HepG2 (cell line): ENCODE data around the gene CTCF. TPM values are rescaled to one million over a fixed set of nuclear protein-coding genes. Genes with fewer than 3 reads are reported as not detected.

ENCODE experiments used
- CEBPG ChIP-seq: IDR thresholded peaks from 2 replicates; pipeline ENCODE4 v1.6.1; 2016
- CENPX ChIP-seq: sonication (generic); formaldehyde crosslinking; IDR thresholded peaks from 2 replicates; pipeline ENCODE4 v1.9.0; 2021; ENCODE audit warnings: mild to moderate bottlenecking, missing genetic modification reagents, moderate library complexity
- DMAP1 ChIP-seq: IDR thresholded peaks from 2 replicates; pipeline ENCODE4 v1.6.1; 2016
- KLF6 ChIP-seq: IDR thresholded peaks from 2 replicates; pipeline ENCODE4 v1.8.0; 2016; ENCODE audit warnings: missing biosample characterization, missing genetic modification reagents
- MXI1 ChIP-seq: IDR thresholded peaks from 3 replicates; pipeline ENCODE4 v1.6.1; 2012; ENCODE audit warnings: low read depth, low read length, inconsistent platforms, borderline replicate concordance
- NBN ChIP-seq: fragments of 450-650 bp; conservative IDR thresholded peaks from 2 replicates; pipeline ENCODE4 v1.6.1; 2017
- NR3C1 ChIP-seq: sonication (generic); formaldehyde crosslinking; IDR thresholded peaks from 2 replicates; pipeline ENCODE4 v1.4.0; 2020; ENCODE audit warnings: missing genetic modification reagents
- RFX1 ChIP-seq: fragments of 450-650 bp; IDR thresholded peaks from 2 replicates; pipeline ENCODE4 v1.6.1; 2017
- SIN3A ChIP-seq: IDR thresholded peaks from 2 replicates; pipeline ENCODE4 v1.6.1; 2011; ENCODE audit warnings: low read depth, mild to moderate bottlenecking, control low read depth, low read length, borderline replicate concordance
- TRIM24 ChIP-seq: sonication (generic); formaldehyde crosslinking; IDR thresholded peaks from 2 replicates; pipeline ENCODE4 v1.8.0; 2022; ENCODE audit warnings: mild to moderate bottlenecking, missing genetic modification reagents
- ZNF12 ChIP-seq: sonication (generic); formaldehyde crosslinking; IDR thresholded peaks from 2 replicates; pipeline ENCODE4 v1.5.0; 2020; ENCODE audit warnings: missing genetic modification reagents
- ZNF546 ChIP-seq: sonication (generic); formaldehyde crosslinking; conservative IDR thresholded peaks from 2 replicates; pipeline ENCODE4 v1.8.1; 2023; ENCODE audit warnings: mild to moderate bottlenecking, missing genetic modification reagents
- ZNF564 ChIP-seq: sonication (generic); formaldehyde crosslinking; IDR thresholded peaks from 2 replicates; pipeline ENCODE4 v1.8.1; 2023; ENCODE audit warnings: mild to moderate bottlenecking, missing genetic modification reagents
- polyA plus RNA-seq, 8 experiments: library from polyadenylated mRNA; depleted of rRNA in 3 of 8; stranded (reverse) in 7 of 8; unstranded in 1 of 8; fragments of >200 nt; fragmentation: Illumina TruSeq in 4 of 8; extraction: Trizol in 4 of 8; gene quantifications; 2 replicates each; pipeline versions ENCODE4 v1.2.1 to v1.2.3, GENCODE V29; 2011 to 2016; ENCODE audit warnings: low read depth in 4 of 8, missing spikeins in 1 of 8, mixed read lengths in 1 of 8; ENCODE audit not compliant: insufficient read depth in 1 of 8
- total RNA-seq, 5 experiments: library from RNA; depleted of rRNA; stranded (reverse); fragments of >200 nt; fragmentation: Illumina TruSeq; extraction: Trizol; gene quantifications; 2 replicates each; pipeline ENCODE4 v1.2.3, GENCODE V29; 2016; ENCODE audit warnings: low read depth in 1 of 5
- TF ChIP-seq, protein P1 (sequence below): IDR thresholded peaks from 2 replicates; pipeline ENCODE4 v1.4.0; 2020; ENCODE audit warnings: mild to moderate bottlenecking, missing genetic modification reagents
- TF ChIP-seq, protein P2 (sequence below): sonication (generic); formaldehyde crosslinking; conservative IDR thresholded peaks from 2 replicates; pipeline ENCODE4 v1.8.0; 2022; ENCODE audit warnings: mild to moderate bottlenecking, moderate library complexity, missing genetic modification reagents
- TF ChIP-seq, protein P3 (sequence below): IDR thresholded peaks from 2 replicates; pipeline ENCODE4 v1.6.1; 2016; ENCODE audit warnings: low read depth
- TF ChIP-seq, protein P4 (sequence below): sonication (generic); formaldehyde crosslinking; IDR thresholded peaks from 2 replicates; pipeline ENCODE4 v1.4.0; 2020; ENCODE audit warnings: low read depth, missing genetic modification reagents

Gene CTCF
- total and polyA plus RNA-seq, 2 of the 13 experiments (the other 11 are each of a cell fraction or from before 2014, with no cell fraction given), result 19.5 to 37.5 TPM

DNA sequence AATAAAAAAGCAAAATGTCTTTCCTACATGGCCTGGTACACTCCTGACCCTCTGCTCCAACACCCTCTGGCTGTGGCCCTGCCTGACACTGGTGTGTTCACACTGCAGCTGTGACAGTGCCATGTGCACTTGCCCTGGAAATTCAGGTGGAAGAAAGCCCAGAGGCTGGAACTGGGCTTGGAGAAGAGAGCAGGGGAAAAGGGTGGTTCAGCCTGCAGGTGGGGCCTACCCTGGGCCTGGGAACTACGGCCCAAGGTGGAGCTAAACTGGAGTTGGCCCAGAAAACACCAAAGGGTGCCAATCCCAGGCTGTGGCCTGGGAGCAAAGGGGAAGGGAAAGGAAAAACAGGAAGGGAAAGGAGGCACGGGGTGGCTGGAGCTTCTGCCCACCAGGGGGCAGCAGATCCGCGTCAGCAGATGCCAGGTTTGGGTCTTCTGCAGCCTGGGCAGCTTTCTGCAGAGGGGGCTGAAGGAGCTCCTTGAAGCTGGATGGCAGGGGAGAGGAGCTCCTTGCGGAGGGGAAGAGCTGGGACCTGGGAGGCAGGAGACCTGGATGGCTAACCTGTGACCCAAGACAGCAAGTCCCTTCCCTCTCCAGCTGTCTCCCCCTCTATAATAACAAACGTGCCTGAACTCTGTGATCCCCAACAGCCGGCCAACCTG lies 15.4 kb upstream of the CTCF start (continued):
- TF ChIP-seq, protein P1, sequence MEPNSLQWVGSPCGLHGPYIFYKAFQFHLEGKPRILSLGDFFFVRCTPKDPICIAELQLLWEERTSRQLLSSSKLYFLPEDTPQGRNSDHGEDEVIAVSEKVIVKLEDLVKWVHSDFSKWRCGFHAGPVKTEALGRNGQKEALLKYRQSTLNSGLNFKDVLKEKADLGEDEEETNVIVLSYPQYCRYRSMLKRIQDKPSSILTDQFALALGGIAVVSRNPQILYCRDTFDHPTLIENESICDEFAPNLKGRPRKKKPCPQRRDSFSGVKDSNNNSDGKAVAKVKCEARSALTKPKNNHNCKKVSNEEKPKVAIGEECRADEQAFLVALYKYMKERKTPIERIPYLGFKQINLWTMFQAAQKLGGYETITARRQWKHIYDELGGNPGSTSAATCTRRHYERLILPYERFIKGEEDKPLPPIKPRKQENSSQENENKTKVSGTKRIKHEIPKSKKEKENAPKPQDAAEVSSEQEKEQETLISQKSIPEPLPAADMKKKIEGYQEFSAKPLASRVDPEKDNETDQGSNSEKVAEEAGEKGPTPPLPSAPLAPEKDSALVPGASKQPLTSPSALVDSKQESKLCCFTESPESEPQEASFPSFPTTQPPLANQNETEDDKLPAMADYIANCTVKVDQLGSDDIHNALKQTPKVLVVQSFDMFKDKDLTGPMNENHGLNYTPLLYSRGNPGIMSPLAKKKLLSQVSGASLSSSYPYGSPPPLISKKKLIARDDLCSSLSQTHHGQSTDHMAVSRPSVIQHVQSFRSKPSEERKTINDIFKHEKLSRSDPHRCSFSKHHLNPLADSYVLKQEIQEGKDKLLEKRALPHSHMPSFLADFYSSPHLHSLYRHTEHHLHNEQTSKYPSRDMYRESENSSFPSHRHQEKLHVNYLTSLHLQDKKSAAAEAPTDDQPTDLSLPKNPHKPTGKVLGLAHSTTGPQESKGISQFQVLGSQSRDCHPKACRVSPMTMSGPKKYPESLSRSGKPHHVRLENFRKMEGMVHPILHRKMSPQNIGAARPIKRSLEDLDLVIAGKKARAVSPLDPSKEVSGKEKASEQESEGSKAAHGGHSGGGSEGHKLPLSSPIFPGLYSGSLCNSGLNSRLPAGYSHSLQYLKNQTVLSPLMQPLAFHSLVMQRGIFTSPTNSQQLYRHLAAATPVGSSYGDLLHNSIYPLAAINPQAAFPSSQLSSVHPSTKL, result no peak
- TF ChIP-seq NR3C1 (CRISPR knock-in tag) (no peak), CENPX (no peak), KLF6 (0 out of 2 replicates have a peak, but pooled peaks have one; percentile 51), ZNF546 (CRISPR knock-in tag) (no peak), SIN3A (no peak), ZNF12 (CRISPR knock-in tag) (no peak), DMAP1 (CRISPR knock-in tag) (no peak), TRIM24 (CRISPR knock-in tag) (no peak), MXI1 (0 out of 3 replicates have a peak, but pooled peaks have one; percentile 23), CEBPG (CRISPR knock-in tag) (no peak), NBN (no peak), ZNF564 (CRISPR knock-in tag) (no peak), RFX1 (no peak)
- TF ChIP-seq, protein P2, sequence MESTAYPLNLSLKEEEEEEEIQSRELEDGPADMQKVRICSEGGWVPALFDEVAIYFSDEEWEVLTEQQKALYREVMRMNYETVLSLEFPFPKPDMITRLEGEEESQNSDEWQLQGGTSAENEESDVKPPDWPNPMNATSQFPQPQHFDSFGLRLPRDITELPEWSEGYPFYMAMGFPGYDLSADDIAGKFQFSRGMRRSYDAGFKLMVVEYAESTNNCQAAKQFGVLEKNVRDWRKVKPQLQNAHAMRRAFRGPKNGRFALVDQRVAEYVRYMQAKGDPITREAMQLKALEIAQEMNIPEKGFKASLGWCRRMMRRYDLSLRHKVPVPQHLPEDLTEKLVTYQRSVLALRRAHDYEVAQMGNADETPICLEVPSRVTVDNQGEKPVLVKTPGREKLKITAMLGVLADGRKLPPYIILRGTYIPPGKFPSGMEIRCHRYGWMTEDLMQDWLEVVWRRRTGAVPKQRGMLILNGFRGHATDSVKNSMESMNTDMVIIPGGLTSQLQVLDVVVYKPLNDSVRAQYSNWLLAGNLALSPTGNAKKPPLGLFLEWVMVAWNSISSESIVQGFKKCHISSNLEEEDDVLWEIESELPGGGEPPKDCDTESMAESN (CRISPR knock-in tag), result 0 out of 2 replicates have a peak, but pooled peaks have one; percentile 24
- TF ChIP-seq, protein P3, sequence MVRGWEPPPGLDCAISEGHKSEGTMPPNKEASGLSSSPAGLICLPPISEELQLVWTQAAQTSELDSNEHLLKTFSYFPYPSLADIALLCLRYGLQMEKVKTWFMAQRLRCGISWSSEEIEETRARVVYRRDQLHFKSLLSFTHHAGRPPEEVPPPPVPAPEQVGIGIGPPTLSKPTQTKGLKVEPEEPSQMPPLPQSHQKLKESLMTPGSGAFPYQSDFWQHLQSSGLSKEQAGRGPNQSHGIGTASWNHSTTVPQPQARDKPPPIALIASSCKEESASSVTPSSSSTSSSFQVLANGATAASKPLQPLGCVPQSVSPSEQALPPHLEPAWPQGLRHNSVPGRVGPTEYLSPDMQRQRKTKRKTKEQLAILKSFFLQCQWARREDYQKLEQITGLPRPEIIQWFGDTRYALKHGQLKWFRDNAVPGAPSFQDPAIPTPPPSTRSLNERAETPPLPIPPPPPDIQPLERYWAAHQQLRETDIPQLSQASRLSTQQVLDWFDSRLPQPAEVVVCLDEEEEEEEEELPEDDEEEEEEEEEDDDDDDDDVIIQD (CRISPR knock-in tag), result peak; percentile 36; the same call in 1 of the 2 replicates
- TF ChIP-seq, protein P4, sequence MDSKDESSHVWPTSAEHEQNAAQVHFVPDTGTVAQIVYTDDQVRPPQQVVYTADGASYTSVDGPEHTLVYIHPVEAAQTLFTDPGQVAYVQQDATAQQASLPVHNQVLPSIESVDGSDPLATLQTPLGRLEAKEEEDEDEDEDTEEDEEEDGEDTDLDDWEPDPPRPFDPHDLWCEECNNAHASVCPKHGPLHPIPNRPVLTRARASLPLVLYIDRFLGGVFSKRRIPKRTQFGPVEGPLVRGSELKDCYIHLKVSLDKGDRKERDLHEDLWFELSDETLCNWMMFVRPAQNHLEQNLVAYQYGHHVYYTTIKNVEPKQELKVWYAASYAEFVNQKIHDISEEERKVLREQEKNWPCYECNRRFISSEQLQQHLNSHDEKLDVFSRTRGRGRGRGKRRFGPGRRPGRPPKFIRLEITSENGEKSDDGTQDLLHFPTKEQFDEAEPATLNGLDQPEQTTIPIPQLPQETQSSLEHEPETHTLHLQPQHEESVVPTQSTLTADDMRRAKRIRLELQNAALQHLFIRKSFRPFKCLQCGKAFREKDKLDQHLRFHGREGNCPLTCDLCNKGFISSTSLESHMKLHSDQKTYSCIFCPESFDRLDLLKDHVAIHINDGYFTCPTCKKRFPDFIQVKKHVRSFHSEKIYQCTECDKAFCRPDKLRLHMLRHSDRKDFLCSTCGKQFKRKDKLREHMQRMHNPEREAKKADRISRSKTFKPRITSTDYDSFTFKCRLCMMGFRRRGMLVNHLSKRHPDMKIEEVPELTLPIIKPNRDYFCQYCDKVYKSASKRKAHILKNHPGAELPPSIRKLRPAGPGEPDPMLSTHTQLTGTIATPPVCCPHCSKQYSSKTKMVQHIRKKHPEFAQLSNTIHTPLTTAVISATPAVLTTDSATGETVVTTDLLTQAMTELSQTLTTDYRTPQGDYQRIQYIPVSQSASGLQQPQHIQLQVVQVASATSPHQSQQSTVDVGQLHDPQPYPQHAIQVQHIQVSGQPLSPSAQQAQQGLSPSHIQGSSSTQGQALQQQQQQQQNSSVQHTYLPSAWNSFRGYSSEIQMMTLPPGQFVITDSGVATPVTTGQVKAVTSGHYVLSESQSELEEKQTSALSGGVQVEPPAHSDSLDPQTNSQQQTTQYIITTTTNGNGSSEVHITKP (CRISPR knock-in tag), result peak; percentile 46; the same call in 1 of the 2 replicates
